Measurements from ENCODE around the gene MAP4.

MAP4 gene

GRCh38 chr3:47859956-47860605 lies 156.1 kb downstream of the MAP4 start:
- no peak for DNase-seq

GRCh38 chr3:47857151-47857550 lies 159.1 kb downstream of the MAP4 start:
- no peak for DNase-seq

- DNase-seq, result no peak
Observed at GRCh38 chr3:47856669-47857068, 159.5 kb downstream of the MAP4 start.

- DNase-seq, result no peak
Observed at GRCh38 chr3:47855461-47856383, 160.5 kb downstream of the MAP4 start.

GRCh38 chr3:47854720-47855455 lies 161.3 kb downstream of the MAP4 start:
- DNase-seq, result no peak

GRCh38 chr3:47854267-47854666 lies 161.9 kb downstream of the MAP4 start:
- DNase-seq, result no peak

GRCh38 chr3:47852604-47853602 lies 163.3 kb downstream of the MAP4 start:
- DNase-seq, result no peak

- no peak for DNase-seq
Observed at GRCh38 chr3:47851888-47852603, 164.2 kb downstream of the MAP4 start.

GRCh38 chr3:47850564-47851410 lies 165.4 kb downstream of the MAP4 start:
- DNase-seq, result no peak

- no peak for DNase-seq
Observed at GRCh38 chr3:47849699-47850563, 166.3 kb downstream of the MAP4 start.

GRCh38 chr3:47849186-47849698 lies 167.0 kb downstream of the MAP4 start:
- DNase-seq, result no peak

- no peak for DNase-seq
Observed at GRCh38 chr3:47848599-47849117, 167.6 kb downstream of the MAP4 start.

GRCh38 chr3:47847801-47848518 lies 168.3 kb downstream of the MAP4 start:
- DNase-seq, result no peak

GRCh38 chr3:47847260-47847659 lies 169.0 kb downstream of the MAP4 start:
- no peak for DNase-seq

GRCh38 chr3:47846880-47847248 lies 169.4 kb downstream of the MAP4 start:
- no peak for DNase-seq

GRCh38 chr3:47846186-47846879 lies 169.9 kb downstream of the MAP4 start:
- no peak for DNase-seq

GRCh38 chr3:47841786-47842349 lies 174.3 kb downstream of the MAP4 start:
- DNase-seq, result no peak

Measured in CD4-positive, alpha-beta T cell treated with Interleukin-1 beta for 1 hour (primary cell).